Smooth muscle cell (in vitro differentiated cells): ENCODE results near the gene PEX19. TPM values are rescaled to one million over a fixed set of nuclear protein-coding genes. Genes with fewer than 3 reads are reported as not detected.

Experiments
- DNase-seq: peaks from one replicate; lab custom pipeline; 2025; ENCODE audit not compliant: unreplicated experiment; lab: John Stamatoyannopoulos, UW
- H2AFZ ChIP-seq: fragments of 200-600 bp; sonication (generic); 2 replicates; pipeline ENCODE4 v1.6.0; 2016; ENCODE audit warnings: antibody characterized with exemption, low read depth, mild to moderate bottlenecking
- H3F3A ChIP-seq: fragments of 200-600 bp; sonication (generic); 2 replicates; pipeline ENCODE4 v1.6.0; 2017; ENCODE audit warnings: antibody characterized with exemption, low read depth
- H3K27ac ChIP-seq: fragments of 200-600 bp; sonication (generic); 2 replicates; pipeline ENCODE4 v1.5.1; 2016; ENCODE audit warnings: low read depth, mild to moderate bottlenecking
- H3K27me3 ChIP-seq: fragments of 200-600 bp; sonication (generic); 2 replicates; pipeline ENCODE4 v1.6.1; 2016; ENCODE audit warnings: low read depth, mild to moderate bottlenecking
- H3K36me3 ChIP-seq: fragments of 200-600 bp; sonication (generic); 2 replicates; pipeline ENCODE4 v1.5.1; 2016; ENCODE audit warnings: low read depth
- H3K4me1 ChIP-seq: fragments of 200-600 bp; sonication (generic); 2 replicates; pipeline ENCODE4 v1.5.1; 2016; ENCODE audit warnings: low read depth
- H3K4me2 ChIP-seq: fragments of 200-600 bp; sonication (generic); 2 replicates; pipeline ENCODE4 v1.6.0; 2016; ENCODE audit warnings: mild to moderate bottlenecking
- H3K4me3 ChIP-seq: fragments of 200-600 bp; sonication (generic); 2 replicates; pipeline ENCODE4 v1.5.1; 2016; ENCODE audit warnings: mild to moderate bottlenecking
- H3K79me2 ChIP-seq: fragments of 200-600 bp; sonication (generic); 2 replicates; pipeline ENCODE4 v1.6.0; 2016; ENCODE audit warnings: low read depth, mild to moderate bottlenecking
- H3K9ac ChIP-seq: fragments of 200-600 bp; sonication (generic); 2 replicates; pipeline ENCODE4 v1.6.0; 2016; ENCODE audit warnings: low read depth
- H3K9me3 ChIP-seq: fragments of 200-600 bp; sonication (generic); replicated peaks from 2 replicates; pipeline ENCODE4 v1.5.1; 2016; ENCODE audit warnings: low read depth
- H4K20me1 ChIP-seq: fragments of 200-600 bp; sonication (generic); 2 replicates; pipeline ENCODE4 v1.6.0; 2016; ENCODE audit warnings: low read depth
- WGBS: methylation state at CpG from one replicate; pipeline ENCODE4 v1.1.7; 2016; ENCODE audit warnings: low lambda C conversion rate; 5-methylcytosine and 5-hydroxymethylcytosine counted together
- polyA plus RNA-seq: library from polyadenylated mRNA; unstranded; fragments of >200 nt; fragmentation: Nextera tagmentation; extraction: Ambion mirVana; gene quantifications from 2 replicates; pipeline ENCODE4 v1.2.1, GENCODE V29; 2016
- total RNA-seq: library from RNA; depleted of rRNA; stranded (reverse); fragments of >200 nt; gene quantifications from 2 replicates; pipeline ENCODE4 v1.2.3, GENCODE V29; 2014
- TF ChIP-seq, protein P1 (sequence below): fragments of 200-600 bp; sonication (generic); IDR thresholded peaks from 2 replicates; pipeline ENCODE4 v1.5.1; 2017; ENCODE audit warnings: borderline replicate concordance, mild to moderate bottlenecking, antibody characterized with exemption; ENCODE audit not compliant: insufficient read depth, poor library complexity, severe bottlenecking

PEX19 gene
- 40.2 and 47.1 TPM in 2 replicates for total RNA-seq
- 29.2 and 34.5 TPM in 2 replicates for polyA plus RNA-seq

GRCh38 chr1:160284782-160285344 is at the start of gene PEX19:
Gene PEX19 (minus strand): TSS chr1:160285133. CDS start chr1:160285124, 9 bp downstream.
- peak within 1 kb of the TSS; percentile 94 for H3K4me2 ChIP-seq
- H2AFZ ChIP-seq = no peak within 1 kb of the TSS
- WGBS = 2% methylated on average over 27 of the region's 27 CpGs
- peak within 1 kb of the TSS; percentile 82 for H3K4me3 ChIP-seq
- H3K9me3 ChIP-seq = no peaks in the 10 kb centered on the region
- peak within 1 kb of the TSS; percentile 85 for H3K9ac ChIP-seq
- TF ChIP-seq, protein P1, sequence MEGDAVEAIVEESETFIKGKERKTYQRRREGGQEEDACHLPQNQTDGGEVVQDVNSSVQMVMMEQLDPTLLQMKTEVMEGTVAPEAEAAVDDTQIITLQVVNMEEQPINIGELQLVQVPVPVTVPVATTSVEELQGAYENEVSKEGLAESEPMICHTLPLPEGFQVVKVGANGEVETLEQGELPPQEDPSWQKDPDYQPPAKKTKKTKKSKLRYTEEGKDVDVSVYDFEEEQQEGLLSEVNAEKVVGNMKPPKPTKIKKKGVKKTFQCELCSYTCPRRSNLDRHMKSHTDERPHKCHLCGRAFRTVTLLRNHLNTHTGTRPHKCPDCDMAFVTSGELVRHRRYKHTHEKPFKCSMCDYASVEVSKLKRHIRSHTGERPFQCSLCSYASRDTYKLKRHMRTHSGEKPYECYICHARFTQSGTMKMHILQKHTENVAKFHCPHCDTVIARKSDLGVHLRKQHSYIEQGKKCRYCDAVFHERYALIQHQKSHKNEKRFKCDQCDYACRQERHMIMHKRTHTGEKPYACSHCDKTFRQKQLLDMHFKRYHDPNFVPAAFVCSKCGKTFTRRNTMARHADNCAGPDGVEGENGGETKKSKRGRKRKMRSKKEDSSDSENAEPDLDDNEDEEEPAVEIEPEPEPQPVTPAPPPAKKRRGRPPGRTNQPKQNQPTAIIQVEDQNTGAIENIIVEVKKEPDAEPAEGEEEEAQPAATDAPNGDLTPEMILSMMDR = no peak
- peaks cover 13% of the 10 kb centered on the region for H3K36me3 ChIP-seq
- peaks cover 2% of the 10 kb centered on the region for H4K20me1 ChIP-seq
- peak; percentile 71 for DNase-seq
- H3K27ac ChIP-seq = peak within 1 kb of the TSS; percentile 67
- peaks cover 17% of the 10 kb centered on the region for H3F3A ChIP-seq
- H3K27me3 ChIP-seq = no peaks in the 10 kb centered on the region
- H3K79me2 ChIP-seq = peaks cover 12% of the 10 kb centered on the region
- peaks cover 15% of the 10 kb centered on the region for H3K4me1 ChIP-seq

- Histone ChIP-seq H4K20me1 (peaks cover 98% of the 10 kb centered on the region), H3K9me3 (no peaks in the 10 kb centered on the region), H3K27me3 (no peaks in the 10 kb centered on the region), H3K79me2 (peaks cover 97% of the 10 kb centered on the region), H3K4me2 (no peak overlapping the region), H3F3A (peaks cover 18% of the 10 kb centered on the region), H3K27ac (no peak overlapping the region), H3K36me3 (peaks cover 48% of the 10 kb centered on the region), H3K4me3 (no peak overlapping the region), H2AFZ (no peak overlapping the region), H3K4me1 (no peaks in the 10 kb centered on the region), H3K9ac (no peak overlapping the region)
- no peak for DNase-seq
- TF ChIP-seq, protein P1 = no peak
Observed at GRCh38 chr1:160332516-160332915, 47.6 kb upstream of the PEX19 start.

GRCh38 chr1:160330119-160330518 is 45.2 kb upstream of the PEX19 start:
- Histone ChIP-seq H3K4me3 (no peak overlapping the region), H3K36me3 (peaks cover 67% of the 10 kb centered on the region), H4K20me1 (peaks cover 98% of the 10 kb centered on the region), H3K4me2 (no peak overlapping the region), H3K4me1 (no peaks in the 10 kb centered on the region), H3K9me3 (no peaks in the 10 kb centered on the region), H3F3A (peaks cover 21% of the 10 kb centered on the region), H3K9ac (no peak overlapping the region), H3K79me2 (peaks cover 95% of the 10 kb centered on the region), H2AFZ (no peak overlapping the region), H3K27me3 (no peaks in the 10 kb centered on the region), H3K27ac (no peak overlapping the region)
- TF ChIP-seq, protein P1 = no peak
- DNase-seq = no peak

GRCh38 chr1:160328184-160328583 is 43.3 kb upstream of the PEX19 start:
- 92% methylated on average over 8 of the region's 8 CpGs for WGBS
- Histone ChIP-seq H3F3A (peaks cover 12% of the 10 kb centered on the region), H3K79me2 (peaks cover 95% of the 10 kb centered on the region), H3K9me3 (no peaks in the 10 kb centered on the region), H3K4me3 (no peak overlapping the region), H3K27me3 (no peaks in the 10 kb centered on the region), H3K36me3 (peaks cover 65% of the 10 kb centered on the region), H3K4me1 (no peaks in the 10 kb centered on the region), H2AFZ (no peak overlapping the region), H4K20me1 (peaks cover 98% of the 10 kb centered on the region), H3K27ac (no peak overlapping the region), H3K9ac (no peak overlapping the region), H3K4me2 (no peak overlapping the region)
- DNase-seq = no peak
- TF ChIP-seq, protein P1 = no peak
